ENCODE measurements around the gene SUPT4H1. TPM values are rescaled to one million over a fixed set of nuclear protein-coding genes. Genes with fewer than 3 reads are reported as not detected.

The SUPT4H1 gene
- total and polyA plus RNA-seq, 9 of the 15 experiments (the other 6 are each of a cell fraction or from before 2014, with no cell fraction given): 62.1 to 320 (median 117) TPM

DNA sequence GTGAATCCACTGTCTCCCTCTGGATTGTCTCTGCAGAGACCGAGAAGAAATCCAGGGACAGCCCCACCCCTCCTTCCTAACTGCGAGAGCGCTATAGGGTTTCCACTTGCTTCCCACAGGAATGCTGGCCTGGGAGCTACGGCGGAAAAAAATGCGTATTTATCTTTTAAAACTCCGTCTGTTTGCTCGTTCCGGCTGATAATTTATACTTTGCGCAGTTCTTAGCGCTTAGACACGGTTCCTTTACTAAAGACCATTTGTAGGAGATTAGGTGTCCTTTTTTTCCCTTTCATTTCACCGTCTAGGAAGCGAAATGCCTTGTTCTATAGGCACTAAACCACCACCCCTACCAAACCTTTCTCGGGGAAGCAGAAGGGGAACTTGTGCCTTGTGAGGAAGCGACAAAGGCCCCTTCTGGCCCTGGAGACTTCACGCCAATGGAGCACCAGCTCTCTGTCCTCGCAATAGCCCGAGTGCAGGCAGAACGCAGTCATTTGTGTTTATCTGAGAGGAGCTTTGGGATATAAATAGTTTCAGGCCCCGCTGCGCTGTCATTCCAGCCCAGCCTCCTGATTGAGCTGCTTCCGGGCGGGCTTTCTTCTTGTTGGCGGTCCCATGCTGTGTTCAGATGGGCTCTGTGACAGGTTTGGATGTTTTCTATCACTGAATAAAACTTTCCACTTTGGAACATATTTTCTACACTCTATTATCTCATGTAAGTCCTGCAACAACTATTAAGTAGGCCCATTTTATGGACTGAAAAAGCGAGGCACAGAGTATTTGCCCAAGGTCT lies 791 bp upstream of the SUPT4H1 start (continued):
- TF ChIP-seq MEF2D (tag; conservative IDR thresholded peaks at IDR 0.05; ENCODE audit: low read depth) (peak; percentile 82), ZEB2 (IDR thresholded peaks at IDR 0.05) (no peak), TEAD1 (CRISPR knock-in tag; IDR thresholded peaks at IDR 0.05) (peak in 1 of 2 experiments; percentile 78; a peak in 2 of 4 replicates), TSC22D4 (tag; IDR thresholded peaks at IDR 0.05) (no peak), ZBTB8A (IDR thresholded peaks at IDR 0.05; ENCODE audit: partially characterized antibody) (no peak), NFE2 (IDR thresholded peaks at IDR 0.05; ENCODE audit: low read depth) (no peak), KDM5B (IDR thresholded peaks at IDR 0.05; ENCODE audit: insufficient replicate concordance, low read depth, low read length) (peak; percentile 16), SMAD2 (IDR thresholded peaks at IDR 0.05; ENCODE audit: low read depth, low read length) (no peak), CBX3 (IDR thresholded peaks at IDR 0.05; ENCODE audit: borderline replicate concordance in 1 of 2, low read length in 2 of 2) (peak in 1 of 2 experiments; percentile 59; a peak in 2 of 3 replicates), NBN (IDR thresholded peaks at IDR 0.05; ENCODE audit: low read depth) (no peak; the same call in 1 of the 2 replicates), BRD4 (IDR thresholded peaks at IDR 0.05) (no peak), RAD51 (IDR thresholded peaks at IDR 0.05; ENCODE audit: borderline replicate concordance, low read depth) (no peak), MCM2 (IDR thresholded peaks at IDR 0.05; ENCODE audit: low read depth) (no peak), GABPB2 (CRISPR knock-in tag; conservative IDR thresholded peaks at IDR 0.05) (no peak), NFRKB (IDR thresholded peaks at IDR 0.05; ENCODE audit: low read depth) (0 out of 2 replicates have a peak, but pooled peaks have one; percentile 18)
- TF ChIP-seq, protein P1, sequence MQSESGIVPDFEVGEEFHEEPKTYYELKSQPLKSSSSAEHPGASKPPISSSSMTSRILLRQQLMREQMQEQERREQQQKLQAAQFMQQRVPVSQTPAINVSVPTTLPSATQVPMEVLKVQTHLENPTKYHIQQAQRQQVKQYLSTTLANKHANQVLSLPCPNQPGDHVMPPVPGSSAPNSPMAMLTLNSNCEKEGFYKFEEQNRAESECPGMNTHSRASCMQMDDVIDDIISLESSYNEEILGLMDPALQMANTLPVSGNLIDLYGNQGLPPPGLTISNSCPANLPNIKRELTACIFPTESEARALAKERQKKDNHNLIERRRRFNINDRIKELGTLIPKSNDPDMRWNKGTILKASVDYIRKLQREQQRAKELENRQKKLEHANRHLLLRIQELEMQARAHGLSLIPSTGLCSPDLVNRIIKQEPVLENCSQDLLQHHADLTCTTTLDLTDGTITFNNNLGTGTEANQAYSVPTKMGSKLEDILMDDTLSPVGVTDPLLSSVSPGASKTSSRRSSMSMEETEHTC (IDR thresholded peaks at IDR 0.05): no peak
- TF ChIP-seq, protein P2, sequence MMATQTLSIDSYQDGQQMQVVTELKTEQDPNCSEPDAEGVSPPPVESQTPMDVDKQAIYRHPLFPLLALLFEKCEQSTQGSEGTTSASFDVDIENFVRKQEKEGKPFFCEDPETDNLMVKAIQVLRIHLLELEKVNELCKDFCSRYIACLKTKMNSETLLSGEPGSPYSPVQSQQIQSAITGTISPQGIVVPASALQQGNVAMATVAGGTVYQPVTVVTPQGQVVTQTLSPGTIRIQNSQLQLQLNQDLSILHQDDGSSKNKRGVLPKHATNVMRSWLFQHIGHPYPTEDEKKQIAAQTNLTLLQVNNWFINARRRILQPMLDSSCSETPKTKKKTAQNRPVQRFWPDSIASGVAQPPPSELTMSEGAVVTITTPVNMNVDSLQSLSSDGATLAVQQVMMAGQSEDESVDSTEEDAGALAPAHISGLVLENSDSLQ (IDR thresholded peaks at IDR 0.05): peak; percentile 25; the same call in 1 of the 2 replicates
- TF ChIP-seq, protein P3, sequence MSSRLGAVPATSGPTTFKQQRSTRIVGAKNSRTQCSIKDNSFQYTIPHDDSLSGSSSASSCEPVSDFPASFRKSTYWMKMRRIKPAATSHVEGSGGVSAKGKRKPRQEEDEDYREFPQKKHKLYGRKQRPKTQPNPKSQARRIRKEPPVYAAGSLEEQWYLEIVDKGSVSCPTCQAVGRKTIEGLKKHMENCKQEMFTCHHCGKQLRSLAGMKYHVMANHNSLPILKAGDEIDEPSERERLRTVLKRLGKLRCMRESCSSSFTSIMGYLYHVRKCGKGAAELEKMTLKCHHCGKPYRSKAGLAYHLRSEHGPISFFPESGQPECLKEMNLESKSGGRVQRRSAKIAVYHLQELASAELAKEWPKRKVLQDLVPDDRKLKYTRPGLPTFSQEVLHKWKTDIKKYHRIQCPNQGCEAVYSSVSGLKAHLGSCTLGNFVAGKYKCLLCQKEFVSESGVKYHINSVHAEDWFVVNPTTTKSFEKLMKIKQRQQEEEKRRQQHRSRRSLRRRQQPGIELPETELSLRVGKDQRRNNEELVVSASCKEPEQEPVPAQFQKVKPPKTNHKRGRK (tag; IDR thresholded peaks at IDR 0.05): no peak
- TF ChIP-seq, protein P4, sequence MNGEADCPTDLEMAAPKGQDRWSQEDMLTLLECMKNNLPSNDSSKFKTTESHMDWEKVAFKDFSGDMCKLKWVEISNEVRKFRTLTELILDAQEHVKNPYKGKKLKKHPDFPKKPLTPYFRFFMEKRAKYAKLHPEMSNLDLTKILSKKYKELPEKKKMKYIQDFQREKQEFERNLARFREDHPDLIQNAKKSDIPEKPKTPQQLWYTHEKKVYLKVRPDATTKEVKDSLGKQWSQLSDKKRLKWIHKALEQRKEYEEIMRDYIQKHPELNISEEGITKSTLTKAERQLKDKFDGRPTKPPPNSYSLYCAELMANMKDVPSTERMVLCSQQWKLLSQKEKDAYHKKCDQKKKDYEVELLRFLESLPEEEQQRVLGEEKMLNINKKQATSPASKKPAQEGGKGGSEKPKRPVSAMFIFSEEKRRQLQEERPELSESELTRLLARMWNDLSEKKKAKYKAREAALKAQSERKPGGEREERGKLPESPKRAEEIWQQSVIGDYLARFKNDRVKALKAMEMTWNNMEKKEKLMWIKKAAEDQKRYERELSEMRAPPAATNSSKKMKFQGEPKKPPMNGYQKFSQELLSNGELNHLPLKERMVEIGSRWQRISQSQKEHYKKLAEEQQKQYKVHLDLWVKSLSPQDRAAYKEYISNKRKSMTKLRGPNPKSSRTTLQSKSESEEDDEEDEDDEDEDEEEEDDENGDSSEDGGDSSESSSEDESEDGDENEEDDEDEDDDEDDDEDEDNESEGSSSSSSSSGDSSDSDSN (IDR thresholded peaks at IDR 0.05; ENCODE audit: borderline replicate concordance in 1 of 2, low read depth in 2 of 2, low read length in 2 of 2): 0 out of 4 replicates have a peak, but pooled peaks of 1 of the 2 experiments have one; percentile 45
- TF ChIP-seq, protein P5, sequence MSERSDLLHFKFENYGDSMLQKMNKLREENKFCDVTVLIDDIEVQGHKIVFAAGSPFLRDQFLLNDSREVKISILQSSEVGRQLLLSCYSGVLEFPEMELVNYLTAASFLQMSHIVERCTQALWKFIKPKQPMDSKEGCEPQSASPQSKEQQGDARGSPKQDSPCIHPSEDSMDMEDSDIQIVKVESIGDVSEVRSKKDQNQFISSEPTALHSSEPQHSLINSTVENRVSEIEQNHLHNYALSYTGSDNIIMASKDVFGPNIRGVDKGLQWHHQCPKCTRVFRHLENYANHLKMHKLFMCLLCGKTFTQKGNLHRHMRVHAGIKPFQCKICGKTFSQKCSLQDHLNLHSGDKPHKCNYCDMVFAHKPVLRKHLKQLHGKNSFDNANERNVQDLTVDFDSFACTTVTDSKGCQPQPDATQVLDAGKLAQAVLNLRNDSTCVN (CRISPR knock-in tag; IDR thresholded peaks at IDR 0.05): 0 out of 2 replicates have a peak, but pooled peaks have one; percentile 21
